Measurements from ENCODE around the gene ATXN7L1. TPM values are rescaled to one million over a fixed set of nuclear protein-coding genes. Genes with fewer than 3 reads are reported as not detected.

ATXN7L1 gene
- total and polyA plus RNA-seq, 8 donors = 2.3 to 9.3 (median 5.0) TPM

- intact Hi-C loops (cut with DNase I) = loop anchor here in 2 of 3 donors (10.0 kb wide), 1 partner anchor 278 kb away; no protein-coding TSS in a partner anchor
- 88 to 89% methylated on average over 14 of the region's 14 CpGs for WGBS, 2 donors
- Histone ChIP-seq H3K9me3 (no peaks in the 10 kb centered on the region), H3K27me3 (no peaks in the 10 kb centered on the region), H3K4me3 (no peak overlapping the region), H3K4me1 (no peaks in the 10 kb centered on the region), H3K36me3 (no peaks in the 10 kb centered on the region), H3K27ac (no peak overlapping the region)
- no peak for TF ChIP-seq CTCF (IDR thresholded peaks at IDR 0.05)
- FAIRE-seq (no peak), ATAC-seq (no peak), DNase-seq (no peak)
Measured at GRCh38 chr7:105766421-105767073, 109.9 kb downstream of the ATXN7L1 start.

DNA sequence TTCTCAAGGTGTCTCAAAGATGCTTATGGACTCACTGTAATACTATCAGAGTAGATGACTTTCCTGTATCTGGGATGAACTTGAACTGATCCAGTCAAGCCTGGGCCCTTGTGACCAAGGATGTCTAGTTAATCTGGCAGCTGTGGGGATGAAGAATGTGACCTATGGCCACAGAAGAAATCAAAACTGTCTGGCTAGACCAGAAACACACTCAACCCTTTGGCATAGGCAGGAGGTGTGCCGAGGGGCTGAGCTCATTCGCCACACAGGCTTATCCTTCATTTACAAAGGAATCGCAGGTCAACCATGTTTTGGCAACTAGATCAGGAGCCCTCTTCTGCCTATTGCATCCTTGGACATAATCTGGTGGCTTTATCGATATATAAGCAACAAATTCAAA is 110.6 kb downstream of the ATXN7L1 start:
- DNase-seq = no peak
- intact Hi-C loops (cut with DNase I) = loop anchor here in 2 of 3 donors (10.0 kb wide), 1 partner anchor 279 kb away; no protein-coding TSS in a partner anchor
- Histone ChIP-seq H3K27ac (no peak overlapping the region), H3K4me1 (no peaks in the 10 kb centered on the region), H3K9me3 (no peaks in the 10 kb centered on the region), H3K27me3 (no peaks in the 10 kb centered on the region), H3K36me3 (no peaks in the 10 kb centered on the region), H3K4me3 (no peak overlapping the region)
- FAIRE-seq = no peak
- TF ChIP-seq CTCF (IDR thresholded peaks at IDR 0.05) = no peak
- WGBS, 2 donors = 96 to 97% methylated on average over 4 of the region's 4 CpGs
- ATAC-seq = no peak

DNA sequence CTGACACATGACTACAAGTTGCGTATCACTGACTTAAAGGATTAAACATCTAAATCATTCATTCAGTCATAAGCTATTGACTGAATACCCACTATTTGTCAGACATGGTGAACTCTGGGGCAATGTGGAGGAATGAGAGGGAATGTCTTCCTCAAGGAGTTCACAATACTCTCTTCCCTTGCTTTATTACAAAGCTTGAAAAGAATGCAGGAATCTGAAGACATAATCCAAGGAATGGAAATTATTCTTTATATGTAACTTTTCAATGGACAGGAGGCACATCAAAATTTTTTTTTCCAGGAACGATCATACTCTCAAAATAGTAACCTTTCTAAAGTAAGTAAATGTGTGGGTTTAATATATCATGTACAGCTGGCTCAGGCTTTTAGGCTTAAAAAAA is 111.9 kb downstream of the ATXN7L1 start:
- no peak for TF ChIP-seq CTCF (IDR thresholded peaks at IDR 0.05)
- H3K27me3 ChIP-seq = no peaks in the 10 kb centered on the region
- intact Hi-C loops (cut with DNase I) = loop anchor here in 2 of 3 donors (10.0 kb wide), 1 partner anchor 280 kb away; no protein-coding TSS in a partner anchor
- H3K36me3 ChIP-seq = no peaks in the 10 kb centered on the region
- H3K9me3 ChIP-seq = no peaks in the 10 kb centered on the region
- H3K4me3 ChIP-seq = no peak overlapping the region
- DNase-seq (no peak), FAIRE-seq (no peak), ATAC-seq (no peak)
- no peaks in the 10 kb centered on the region for H3K4me1 ChIP-seq
- no peak overlapping the region for H3K27ac ChIP-seq
- 83 to 93% methylated on average over 2 of the region's 2 CpGs for WGBS, 2 donors

DNA sequence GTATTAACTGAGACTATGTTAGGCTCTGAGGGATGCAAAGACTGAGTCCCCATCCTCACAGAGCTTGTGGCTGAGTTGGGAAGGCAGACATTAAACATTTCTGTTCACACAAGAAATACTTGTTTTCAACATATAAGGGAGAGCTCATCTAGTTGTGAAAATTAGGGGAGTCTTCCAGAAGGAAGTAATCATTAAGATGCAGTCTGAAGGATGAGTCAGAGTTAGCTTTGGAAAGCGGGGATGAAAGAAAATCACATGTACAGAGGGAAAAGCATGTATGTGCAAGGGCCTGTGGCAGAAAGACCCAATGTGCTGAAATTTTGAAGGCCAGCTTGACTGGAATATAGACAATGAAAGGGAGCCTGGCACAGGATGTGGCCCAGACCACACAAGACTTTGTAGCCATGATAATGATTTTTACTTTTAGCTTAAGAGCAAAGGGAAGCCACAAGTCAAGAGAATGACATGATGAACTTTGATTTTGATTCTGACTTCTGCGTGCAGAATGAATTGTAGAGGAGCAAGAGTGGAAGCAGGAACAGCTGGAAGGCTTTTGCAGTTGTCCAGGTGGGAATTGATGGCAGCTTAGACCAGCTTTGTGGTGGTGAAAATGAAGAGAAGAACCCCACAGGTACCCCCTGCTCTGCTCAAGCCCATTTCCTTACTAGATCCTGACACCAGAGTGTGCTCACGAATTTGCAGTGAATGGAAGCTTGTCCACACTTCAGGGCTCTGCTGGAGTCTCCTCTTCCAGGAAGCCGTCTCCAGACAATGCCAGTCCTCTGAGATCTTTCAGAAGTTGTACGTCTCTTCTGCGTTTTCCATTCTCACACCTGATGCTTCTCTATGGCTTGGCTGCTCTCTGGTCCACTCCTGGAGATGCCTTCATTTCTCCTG is 115.6 kb downstream of the ATXN7L1 start:
- Histone ChIP-seq H3K36me3 (no peaks in the 10 kb centered on the region), H3K4me1 (no peaks in the 10 kb centered on the region), H3K4me3 (no peak overlapping the region), H3K9me3 (no peaks in the 10 kb centered on the region), H3K27ac (no peak overlapping the region), H3K27me3 (no peaks in the 10 kb centered on the region)
- TF ChIP-seq CTCF (IDR thresholded peaks at IDR 0.05) = no peak
- WGBS, 2 donors = 90 to 92% methylated on average over 6 of the region's 6 CpGs
- intact Hi-C loops (cut with DNase I) = loop anchor here in 2 of 3 donors (10.0 kb wide), 1 partner anchor 284 kb away; no protein-coding TSS in a partner anchor
- FAIRE-seq (no peak), DNase-seq (no peak), ATAC-seq (peak in 1 of 4 donors; percentile 14)
